Gastroesophageal sphincter (tissue), 3 donors: ENCODE measurements around the gene RFX2.
A peak's percentile ranks its signal among the peaks of the same experiment; 100 is the strongest.

Experiments used
- POLR2A ChIP-seq, 2 donors: fragments of 450-650 bp; IDR thresholded peaks; one replicate each; pipeline ENCODE4 v1.6.1; 2017; ENCODE audit warnings: antibody characterized with exemption in 2 of 2, mild to moderate bottlenecking in 2 of 2, moderate library complexity in 1 of 2
- POLR2AphosphoS5 ChIP-seq: sonication (generic); formaldehyde crosslinking; IDR thresholded peaks from one replicate; pipeline ENCODE4 v1.6.1; 2017; ENCODE audit warnings: antibody characterized with exemption
- TF ChIP-seq, protein P1 (sequence below), 4 experiments: fragments of 200-600 bp in 2 of 4; fragments of 450-650 bp in 2 of 4; sonication (generic) in 1 of 4; IDR thresholded peaks; one replicate each; pipeline ENCODE4 v1.5.1; 2017 to 2019; ENCODE audit warnings: antibody characterized with exemption in 4 of 4, mild to moderate bottlenecking in 2 of 4, moderate library complexity in 2 of 4

GRCh38 chr19:5943623-5944022 lies 166.7 kb downstream of the RFX2 start:
- TF ChIP-seq, protein P1, sequence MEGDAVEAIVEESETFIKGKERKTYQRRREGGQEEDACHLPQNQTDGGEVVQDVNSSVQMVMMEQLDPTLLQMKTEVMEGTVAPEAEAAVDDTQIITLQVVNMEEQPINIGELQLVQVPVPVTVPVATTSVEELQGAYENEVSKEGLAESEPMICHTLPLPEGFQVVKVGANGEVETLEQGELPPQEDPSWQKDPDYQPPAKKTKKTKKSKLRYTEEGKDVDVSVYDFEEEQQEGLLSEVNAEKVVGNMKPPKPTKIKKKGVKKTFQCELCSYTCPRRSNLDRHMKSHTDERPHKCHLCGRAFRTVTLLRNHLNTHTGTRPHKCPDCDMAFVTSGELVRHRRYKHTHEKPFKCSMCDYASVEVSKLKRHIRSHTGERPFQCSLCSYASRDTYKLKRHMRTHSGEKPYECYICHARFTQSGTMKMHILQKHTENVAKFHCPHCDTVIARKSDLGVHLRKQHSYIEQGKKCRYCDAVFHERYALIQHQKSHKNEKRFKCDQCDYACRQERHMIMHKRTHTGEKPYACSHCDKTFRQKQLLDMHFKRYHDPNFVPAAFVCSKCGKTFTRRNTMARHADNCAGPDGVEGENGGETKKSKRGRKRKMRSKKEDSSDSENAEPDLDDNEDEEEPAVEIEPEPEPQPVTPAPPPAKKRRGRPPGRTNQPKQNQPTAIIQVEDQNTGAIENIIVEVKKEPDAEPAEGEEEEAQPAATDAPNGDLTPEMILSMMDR (IDR thresholded peaks at IDR 0.05) = no peak
- TF ChIP-seq POLR2A (IDR thresholded peaks at IDR 0.05) = no peak
- peak; percentile 28 for TF ChIP-seq POLR2AphosphoS5
